Prostate gland (tissue), 2 donors: ENCODE results near the gene FHOD1. TPM values are rescaled to one million over a fixed set of nuclear protein-coding genes. Genes with fewer than 3 reads are reported as not detected.

Source experiments
- DNase-seq: peaks from one replicate; pipeline ENCODE4 v3.0.0-alpha.2; 2019; ENCODE audit warnings: low spot score
- H3K27ac ChIP-seq, 2 donors: fragments of 200-600 bp; sonication (generic); 2 replicates each; pipeline ENCODE4 v1.5.1; 2017 to 2019
- H3K27me3 ChIP-seq: fragments of 200-600 bp; sonication (generic); replicated peaks from 2 replicates; pipeline ENCODE4 v1.5.1; 2019; ENCODE audit not compliant: insufficient read depth
- H3K36me3 ChIP-seq, 2 donors: fragments of 200-600 bp; sonication (generic); 1 replicate in 1 of 2; 2 replicates in 1 of 2; pipeline versions ENCODE4 v1.5.1 to v1.8.1; 2017 to 2019
- H3K4me1 ChIP-seq: fragments of 200-600 bp; sonication (generic); replicated peaks from 2 replicates; pipeline ENCODE4 v1.5.1; 2019
- H3K4me3 ChIP-seq, 2 donors: fragments of 200-600 bp; sonication (generic); 2 replicates each; pipeline ENCODE4 v1.5.1; 2017 to 2019
- H3K9me3 ChIP-seq: fragments of 200-600 bp; sonication (generic); 2 replicates; pipeline ENCODE4 v1.5.1; 2017
- POLR2A ChIP-seq: fragments of 450-650 bp; IDR thresholded peaks from one replicate; pipeline ENCODE4 v1.6.1; 2016; ENCODE audit warnings: antibody characterized with exemption, mild to moderate bottlenecking
- POLR2AphosphoS5 ChIP-seq: sonication (generic); formaldehyde crosslinking; IDR thresholded peaks from one replicate; pipeline ENCODE4 v1.6.1; 2017; ENCODE audit warnings: antibody characterized with exemption
- WGBS: methylation state at CpG from one replicate; pipeline ENCODE4 v1.1.5; 2018; 5-methylcytosine and 5-hydroxymethylcytosine counted together
- intact Hi-C: fragments of 100-400 bp; cut with DNase I; formaldehyde crosslinking; loops from one replicate; pipeline ENCODE4 v1.14.2; 2022
- total RNA-seq, 2 donors: library from RNA; depleted of rRNA; stranded (reverse); fragments of >200 nt; gene quantifications; one replicate each; pipeline ENCODE4 v1.1.0, GENCODE V29; 2016
- TF ChIP-seq, protein P1 (sequence below), 4 experiments: fragments of 200-600 bp in 2 of 4; fragments of 450-650 bp in 2 of 4; sonication (generic) in 2 of 4; IDR thresholded peaks; 1 replicate in 3 of 4; 2 replicates in 1 of 4; pipeline ENCODE4 v1.5.1; 2016 to 2019; ENCODE audit warnings: antibody characterized with exemption in 4 of 4, mild to moderate bottlenecking in 2 of 4, moderate library complexity in 2 of 4

The FHOD1 gene
- total RNA-seq = 10 to 100 TPM; 11.2 to 46.1 TPM

- H3K9me3 ChIP-seq = no peaks in the 10 kb centered on the region
- intact Hi-C loops = no loop called here
- peaks cover 4% of the 10 kb centered on the region for H3K27me3 ChIP-seq
- peak within 1 kb of the TSS; percentile 83 to 86 for H3K27ac ChIP-seq
- peak within 1 kb of the TSS; percentile 61 to 70 for H3K4me3 ChIP-seq
- no peaks in the 10 kb centered on the region for H3K36me3 ChIP-seq
- WGBS = under 1% methylated on average over 38 of the region's 60 CpGs
- peak; percentile 93 for TF ChIP-seq POLR2AphosphoS5
- peak; percentile 89 for TF ChIP-seq POLR2A
- TF ChIP-seq, protein P1, sequence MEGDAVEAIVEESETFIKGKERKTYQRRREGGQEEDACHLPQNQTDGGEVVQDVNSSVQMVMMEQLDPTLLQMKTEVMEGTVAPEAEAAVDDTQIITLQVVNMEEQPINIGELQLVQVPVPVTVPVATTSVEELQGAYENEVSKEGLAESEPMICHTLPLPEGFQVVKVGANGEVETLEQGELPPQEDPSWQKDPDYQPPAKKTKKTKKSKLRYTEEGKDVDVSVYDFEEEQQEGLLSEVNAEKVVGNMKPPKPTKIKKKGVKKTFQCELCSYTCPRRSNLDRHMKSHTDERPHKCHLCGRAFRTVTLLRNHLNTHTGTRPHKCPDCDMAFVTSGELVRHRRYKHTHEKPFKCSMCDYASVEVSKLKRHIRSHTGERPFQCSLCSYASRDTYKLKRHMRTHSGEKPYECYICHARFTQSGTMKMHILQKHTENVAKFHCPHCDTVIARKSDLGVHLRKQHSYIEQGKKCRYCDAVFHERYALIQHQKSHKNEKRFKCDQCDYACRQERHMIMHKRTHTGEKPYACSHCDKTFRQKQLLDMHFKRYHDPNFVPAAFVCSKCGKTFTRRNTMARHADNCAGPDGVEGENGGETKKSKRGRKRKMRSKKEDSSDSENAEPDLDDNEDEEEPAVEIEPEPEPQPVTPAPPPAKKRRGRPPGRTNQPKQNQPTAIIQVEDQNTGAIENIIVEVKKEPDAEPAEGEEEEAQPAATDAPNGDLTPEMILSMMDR (IDR thresholded peaks at IDR 0.05) = peak in 1 of 4 experiments; percentile 24
- peaks cover 6% of the 10 kb centered on the region for H3K4me1 ChIP-seq
- DNase-seq = peak; percentile 97
Measured at GRCh38 chr16:67247192-67248072, at the start of gene FHOD1. TSS of gene FHOD1 (minus strand) at chr16:67247481. CDS start at chr16:67247410, 71 bp downstream.

- no peaks in the 10 kb centered on the region for H3K36me3 ChIP-seq
- WGBS = 35% methylated on average over 3 of the region's 3 CpGs
- H3K4me3 ChIP-seq = no peak overlapping the region
- H3K9me3 ChIP-seq = no peaks in the 10 kb centered on the region
- no peak for DNase-seq
- H3K27ac ChIP-seq = no peak overlapping the region
- no peaks in the 10 kb centered on the region for H3K4me1 ChIP-seq
- TF ChIP-seq POLR2AphosphoS5 (no peak), POLR2A (no peak)
- TF ChIP-seq, protein P1 (IDR thresholded peaks at IDR 0.05) = no peak
- H3K27me3 ChIP-seq = no peaks in the 10 kb centered on the region
- intact Hi-C loops = no loop called here
Measured at GRCh38 chr16:67296420-67296819, 49.1 kb upstream of the FHOD1 start.

DNA sequence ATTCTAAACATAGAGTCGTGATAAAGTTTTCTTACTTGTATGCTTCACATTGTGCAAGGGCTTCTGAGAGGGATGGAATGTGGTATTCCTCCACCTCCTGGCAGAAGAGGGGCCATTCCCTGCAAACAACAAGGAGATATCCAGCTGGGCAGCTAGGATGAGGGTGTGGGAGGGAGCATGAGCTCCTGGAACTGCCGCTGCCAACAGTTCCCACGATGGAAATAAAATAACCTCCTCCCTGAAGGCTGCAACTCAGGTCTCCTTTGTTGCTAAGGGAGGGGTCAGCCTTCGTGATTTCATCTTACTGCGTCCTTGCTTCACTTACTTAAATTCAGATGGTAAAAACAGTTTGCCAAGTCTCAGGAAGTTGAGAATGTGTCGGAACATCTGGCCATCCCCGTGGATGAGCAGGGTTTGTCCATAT lies 47.7 kb upstream of the FHOD1 start:
- DNase-seq = no peak
- H3K27me3 ChIP-seq = no peaks in the 10 kb centered on the region
- intact Hi-C loops = no loop called here
- no peaks in the 10 kb centered on the region for H3K36me3 ChIP-seq
- H3K4me3 ChIP-seq = no peak overlapping the region
- no peak overlapping the region for H3K27ac ChIP-seq
- no peaks in the 10 kb centered on the region for H3K9me3 ChIP-seq
- H3K4me1 ChIP-seq = no peaks in the 10 kb centered on the region
- TF ChIP-seq POLR2AphosphoS5 = no peak
- TF ChIP-seq POLR2A = no peak
- TF ChIP-seq, protein P1 (IDR thresholded peaks at IDR 0.05) = no peak
- 69% methylated on average over 7 of the region's 7 CpGs for WGBS

DNA sequence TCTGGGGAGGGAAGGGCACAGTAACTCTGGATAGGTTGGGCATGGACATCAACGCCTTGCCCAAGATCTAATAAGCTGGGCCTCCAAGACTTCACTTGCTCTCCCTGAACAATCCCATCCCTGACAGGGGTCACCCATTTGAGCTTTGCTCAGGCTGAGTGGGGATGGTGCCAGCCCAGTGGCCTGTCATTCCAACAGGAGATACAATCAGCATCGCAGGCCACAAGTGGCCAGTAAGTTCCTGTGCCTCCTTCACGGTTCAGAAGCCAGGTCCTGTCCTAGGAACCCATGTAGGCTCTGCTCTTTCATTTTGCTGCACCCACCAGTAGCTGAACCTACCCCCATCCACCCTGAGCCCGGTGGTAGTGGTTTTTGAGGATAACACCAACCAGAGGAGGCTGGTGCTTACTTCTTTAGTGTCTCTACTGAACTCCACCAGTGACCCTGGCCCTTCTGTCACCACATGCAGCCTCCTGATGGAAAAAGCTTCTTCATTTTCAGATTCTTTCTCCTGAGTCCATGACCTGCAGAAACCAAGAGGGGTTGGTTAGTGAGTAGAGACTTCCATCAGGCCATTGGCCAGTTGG lies 47.0 kb upstream of the FHOD1 start:
- intact Hi-C loops = no loop called here
- WGBS = 91% methylated on average over 4 of the region's 4 CpGs
- Histone ChIP-seq H3K9me3 (no peaks in the 10 kb centered on the region), H3K4me1 (no peaks in the 10 kb centered on the region), H3K36me3 (no peaks in the 10 kb centered on the region), H3K4me3 (no peak overlapping the region), H3K27ac (no peak overlapping the region), H3K27me3 (no peaks in the 10 kb centered on the region)
- no peak for TF ChIP-seq POLR2A
- TF ChIP-seq, protein P1 (IDR thresholded peaks at IDR 0.05) = no peak
- TF ChIP-seq POLR2AphosphoS5 = no peak
- DNase-seq = no peak
